K562 (cell line): ENCODE measurements around the gene MADCAM1. TPM values are rescaled to one million over a fixed set of nuclear protein-coding genes. Genes with fewer than 3 reads are reported as not detected.

Experiments used
- BRF1 ChIP-seq: IDR thresholded peaks from 3 replicates; pipeline ENCODE4 v1.6.1; 2011; ENCODE audit warnings: borderline replicate concordance, mild to moderate bottlenecking; ENCODE audit not compliant: insufficient read length; ENCODE audit errors: extremely low read depth
- C11orf30 ChIP-seq: fragments of 450-650 bp; IDR thresholded peaks from 2 replicates; pipeline ENCODE4 v1.6.1; 2016; ENCODE audit warnings: low read depth, mild to moderate bottlenecking
- CBX2 ChIP-seq: fragments of 200-600 bp; sonication (generic); IDR thresholded peaks from one replicate; pipeline ENCODE4 v1.6.1; 2012; ENCODE audit warnings: mild to moderate bottlenecking, low read length, inconsistent platforms; ENCODE audit not compliant: insufficient read depth, poor library complexity, severe bottlenecking
- CTBP1 ChIP-seq: fragments of 450-650 bp; IDR thresholded peaks from 2 replicates; pipeline ENCODE4 v1.6.1; 2016; ENCODE audit warnings: borderline replicate concordance
- ESRRA ChIP-seq: fragments of 450-650 bp; IDR thresholded peaks from 2 replicates; pipeline ENCODE4 v1.6.1; 2014; ENCODE audit warnings: low read depth, mild to moderate bottlenecking, moderate library complexity, borderline replicate concordance
- PCBP2 ChIP-seq: fragments of 200-400 bp; formaldehyde crosslinking; IDR thresholded peaks from 2 replicates; pipeline ENCODE4 v1.6.1; 2018; ENCODE audit warnings: low read length, low read depth, mild to moderate bottlenecking, moderate library complexity; ENCODE audit not compliant: poor library complexity, severe bottlenecking
- RB1 ChIP-seq: fragments of 450-650 bp; IDR thresholded peaks from 2 replicates; pipeline ENCODE4 v1.6.1; 2017; ENCODE audit warnings: low read depth, mild to moderate bottlenecking
- RBM17 ChIP-seq: fragments of 200-400 bp; formaldehyde crosslinking; IDR thresholded peaks from 2 replicates; pipeline ENCODE4 v1.6.1; 2017; ENCODE audit warnings: low read depth, mild to moderate bottlenecking, low read length, borderline replicate concordance
- SNIP1 ChIP-seq: fragments of 450-650 bp; IDR thresholded peaks from 2 replicates; pipeline ENCODE4 v1.7.1; 2017; ENCODE audit warnings: low read depth, mild to moderate bottlenecking
- SRSF1 ChIP-seq: fragments of 200-400 bp; formaldehyde crosslinking; IDR thresholded peaks from 2 replicates; pipeline ENCODE4 v1.6.1; 2017; ENCODE audit warnings: mild to moderate bottlenecking, low read depth, low read length, moderate library complexity
- TCF3 ChIP-seq: sonication (generic); formaldehyde crosslinking; IDR thresholded peaks from 2 replicates; pipeline ENCODE4 v1.4.0; 2020; ENCODE audit warnings: mild to moderate bottlenecking, missing genetic modification reagents
- ZNF174 ChIP-seq: fragments of 250-450 bp; sonication (Bioruptor Pico); IDR thresholded peaks from 2 replicates; pipeline ENCODE4 v1.4.0; 2020; ENCODE audit warnings: mild to moderate bottlenecking
- ZNF699 ChIP-seq: fragments of 250-450 bp; sonication (Bioruptor Pico); IDR thresholded peaks from 2 replicates; pipeline ENCODE4 v1.8.0; 2021; ENCODE audit warnings: mild to moderate bottlenecking, moderate library complexity; ENCODE audit not compliant: insufficient replicate concordance
- polyA plus RNA-seq, 8 experiments: library from polyadenylated mRNA; depleted of rRNA in 4 of 8; stranded (reverse) in 5 of 8; unstranded in 3 of 8; fragments of >200 nt; fragmentation: Nextera tagmentation in 2 of 8; fragmentation: Illumina TruSeq in 1 of 8; extraction: Ambion mirVana in 2 of 8; extraction: Trizol in 1 of 8; gene quantifications; 2 replicates each; pipeline versions ENCODE4 v1.2.1 to v1.2.3, GENCODE V29; 2011 to 2014; ENCODE audit warnings: inconsistent platforms in 1 of 8, missing spikeins in 1 of 8
- total RNA-seq, 7 experiments: library from RNA; depleted of rRNA in 6 of 7; stranded (reverse); fragments of >200 nt in 6 of 7; fragmentation: Illumina TruSeq in 2 of 7; extraction: Trizol in 2 of 7; gene quantifications; 2 replicates each; pipeline versions ENCODE4 v1.2.1 to v1.2.3, GENCODE V29; 2011 to 2021; ENCODE audit warnings: low replicate concordance in 1 of 7
- TF ChIP-seq, protein P1 (sequence below): sonication (generic); formaldehyde crosslinking; IDR thresholded peaks from 2 replicates; pipeline ENCODE4 v1.8.0; 2022; ENCODE audit warnings: mild to moderate bottlenecking, missing genetic modification reagents
- TF ChIP-seq, protein P2 (sequence below): fragments of 250-450 bp; sonication (Bioruptor Pico); IDR thresholded peaks from 2 replicates; pipeline ENCODE4 v1.5.0; 2020; ENCODE audit warnings: mild to moderate bottlenecking, borderline replicate concordance

The MADCAM1 gene
- total and polyA plus RNA-seq, 9 of the 15 experiments (the other 6 are each of a cell fraction or from before 2014, with no cell fraction given), result 0.09 to 0.36 (median 0.09) TPM; not detected in 6

DNA sequence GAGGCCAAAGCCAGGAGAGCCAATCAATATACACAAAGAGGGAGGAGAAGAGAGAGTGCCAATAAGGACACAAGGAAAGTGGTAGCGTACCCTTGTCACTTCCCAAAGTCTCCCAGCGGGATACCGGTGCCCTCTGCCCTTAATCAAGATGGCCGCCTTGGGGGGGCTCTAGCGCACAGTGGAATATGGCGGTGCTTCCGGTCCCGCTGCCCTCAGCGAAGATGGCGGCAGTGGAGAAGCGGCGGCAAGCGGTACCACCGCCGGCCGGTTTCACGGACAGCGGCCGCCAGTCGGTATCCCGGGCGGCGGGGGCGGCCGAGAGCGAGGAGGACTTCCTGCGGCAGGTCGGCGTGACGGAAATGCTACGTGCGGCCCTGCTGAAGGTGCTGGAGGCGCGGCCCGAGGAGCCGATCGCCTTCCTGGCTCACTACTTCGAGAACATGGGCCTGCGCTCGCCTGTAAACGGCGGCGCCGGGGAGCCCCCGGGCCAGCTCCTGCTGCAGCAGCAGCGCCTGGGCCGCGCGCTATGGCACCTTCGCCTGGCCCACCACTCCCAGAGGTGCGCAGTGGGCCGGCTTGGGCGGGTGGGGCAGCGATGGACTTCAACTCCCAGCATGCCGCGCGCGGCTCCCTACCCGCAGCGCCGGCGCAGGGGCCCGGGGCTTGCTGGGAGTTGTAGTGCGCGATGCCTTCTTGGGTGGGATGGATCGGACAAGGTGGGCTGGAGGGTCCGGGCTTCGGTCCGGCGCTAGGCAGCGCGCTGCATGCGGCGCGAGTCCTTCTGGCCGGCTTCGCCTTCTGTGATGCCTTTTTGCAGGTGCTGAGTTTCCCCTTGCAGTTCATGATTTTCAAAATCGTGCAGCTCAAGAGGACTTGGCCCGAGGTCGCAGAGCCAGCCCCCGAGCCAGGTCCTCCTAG, 11.3 kb downstream of the MADCAM1 start, which contains the start of gene TPGS1 (continued):
- TF ChIP-seq, protein P1, sequence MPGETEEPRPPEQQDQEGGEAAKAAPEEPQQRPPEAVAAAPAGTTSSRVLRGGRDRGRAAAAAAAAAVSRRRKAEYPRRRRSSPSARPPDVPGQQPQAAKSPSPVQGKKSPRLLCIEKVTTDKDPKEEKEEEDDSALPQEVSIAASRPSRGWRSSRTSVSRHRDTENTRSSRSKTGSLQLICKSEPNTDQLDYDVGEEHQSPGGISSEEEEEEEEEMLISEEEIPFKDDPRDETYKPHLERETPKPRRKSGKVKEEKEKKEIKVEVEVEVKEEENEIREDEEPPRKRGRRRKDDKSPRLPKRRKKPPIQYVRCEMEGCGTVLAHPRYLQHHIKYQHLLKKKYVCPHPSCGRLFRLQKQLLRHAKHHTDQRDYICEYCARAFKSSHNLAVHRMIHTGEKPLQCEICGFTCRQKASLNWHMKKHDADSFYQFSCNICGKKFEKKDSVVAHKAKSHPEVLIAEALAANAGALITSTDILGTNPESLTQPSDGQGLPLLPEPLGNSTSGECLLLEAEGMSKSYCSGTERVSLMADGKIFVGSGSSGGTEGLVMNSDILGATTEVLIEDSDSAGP (CRISPR knock-in tag), result no peak
- TF ChIP-seq CTBP1, result peak; percentile 12; the same call in 1 of the 2 replicates
- no peak for TF ChIP-seq CBX2
- no peak for TF ChIP-seq SNIP1
- TF ChIP-seq RB1, result peak; percentile 93
- no peak for TF ChIP-seq ZNF174 (CRISPR knock-in tag)
- TF ChIP-seq BRF1, result no peak
- TF ChIP-seq, protein P2, sequence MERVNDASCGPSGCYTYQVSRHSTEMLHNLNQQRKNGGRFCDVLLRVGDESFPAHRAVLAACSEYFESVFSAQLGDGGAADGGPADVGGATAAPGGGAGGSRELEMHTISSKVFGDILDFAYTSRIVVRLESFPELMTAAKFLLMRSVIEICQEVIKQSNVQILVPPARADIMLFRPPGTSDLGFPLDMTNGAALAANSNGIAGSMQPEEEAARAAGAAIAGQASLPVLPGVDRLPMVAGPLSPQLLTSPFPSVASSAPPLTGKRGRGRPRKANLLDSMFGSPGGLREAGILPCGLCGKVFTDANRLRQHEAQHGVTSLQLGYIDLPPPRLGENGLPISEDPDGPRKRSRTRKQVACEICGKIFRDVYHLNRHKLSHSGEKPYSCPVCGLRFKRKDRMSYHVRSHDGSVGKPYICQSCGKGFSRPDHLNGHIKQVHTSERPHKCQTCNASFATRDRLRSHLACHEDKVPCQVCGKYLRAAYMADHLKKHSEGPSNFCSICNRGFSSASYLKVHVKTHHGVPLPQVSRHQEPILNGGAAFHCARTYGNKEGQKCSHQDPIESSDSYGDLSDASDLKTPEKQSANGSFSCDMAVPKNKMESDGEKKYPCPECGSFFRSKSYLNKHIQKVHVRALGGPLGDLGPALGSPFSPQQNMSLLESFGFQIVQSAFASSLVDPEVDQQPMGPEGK (CRISPR knock-in tag), result no peak
- no peak for TF ChIP-seq ESRRA
- peak; percentile 84 for TF ChIP-seq C11orf30
- no peak for TF ChIP-seq ZNF699 (CRISPR knock-in tag)
- no peak for TF ChIP-seq PCBP2
- no peak for TF ChIP-seq SRSF1
- no peak for TF ChIP-seq TCF3
- no peak for TF ChIP-seq RBM17
